H1 (cell line): ENCODE measurements around the gene CACUL1. TPM values are rescaled to one million over a fixed set of nuclear protein-coding genes. Genes with fewer than 3 reads are reported as not detected.

ENCODE experiments used
- CTCF ChIA-PET: fragments of 300-600 bp; sonication (Branson Sonifier 250); formaldehyde crosslinking; loops from one replicate; lab custom pipeline; 2021; ENCODE audit not compliant: partially characterized antibody; lab: Charles Lee
- POLR2A ChIA-PET: fragments of 300-600 bp; sonication (Branson Sonifier 250); formaldehyde crosslinking; loops from one replicate; lab custom pipeline; 2021; ENCODE audit warnings: inconsistent platforms; ENCODE audit not compliant: partially characterized antibody; lab: Charles Lee
- DNase-seq, 2 experiments: peaks; one replicate each; pipeline versions ENCODE4 v3.0.0 to v3.0.0-alpha.2; 2010 to 2022; ENCODE audit warnings: low spot score in 2 of 2, low read depth in 1 of 2, mixed read lengths in 1 of 2
- FAIRE-seq: peaks from 2 replicates; lab custom pipeline; 2011; peaks lifted over from hg19 to GRCh38; lab: Jason Lieb, UNC
- H2AFZ ChIP-seq: 2 replicates; pipeline ENCODE4 v1.8.1; 2012; ENCODE audit warnings: low read length, inconsistent platforms
- H2AK5ac ChIP-seq: 2 replicates; pipeline ENCODE4 v1.6.1; 2013; ENCODE audit warnings: low read depth, low read length
- H2BK120ac ChIP-seq: replicated peaks from 2 replicates; pipeline ENCODE3; 2013; ENCODE audit warnings: low read depth, low read length, inconsistent platforms
- H2BK12ac ChIP-seq: 2 replicates; pipeline ENCODE4 v1.6.1; 2013; ENCODE audit warnings: low read depth, low read length
- H2BK15ac ChIP-seq: 2 replicates; pipeline ENCODE4 v1.6.1; 2013; ENCODE audit warnings: low read length
- H2BK20ac ChIP-seq: 2 replicates; pipeline ENCODE4 v1.6.1; 2013; ENCODE audit warnings: low read length
- H2BK5ac ChIP-seq: 2 replicates; pipeline ENCODE4 v1.6.1; 2013; ENCODE audit warnings: low read depth, low read length
- H3K14ac ChIP-seq: 2 replicates; pipeline ENCODE4 v1.6.1; 2013; ENCODE audit warnings: inconsistent platforms; ENCODE audit not compliant: insufficient read length
- H3K18ac ChIP-seq: 2 replicates; pipeline ENCODE4 v1.6.1; 2013; ENCODE audit warnings: low read length; ENCODE audit errors: extremely low read depth
- H3K23ac ChIP-seq: 2 replicates; pipeline ENCODE4 v1.6.1; 2013; ENCODE audit warnings: inconsistent platforms; ENCODE audit not compliant: insufficient read length
- H3K23me2 ChIP-seq: 2 replicates; pipeline ENCODE4 v1.6.1; 2013; ENCODE audit warnings: low read depth, low read length
- H3K27ac ChIP-seq: 2 replicates; pipeline ENCODE4 v1.6.1; 2011; ENCODE audit warnings: low read depth, low read length, inconsistent platforms
- H3K27me3 ChIP-seq, 4 experiments: replicated peaks in 1 of 4; 1 replicate in 1 of 4; 2 replicates in 3 of 4; pipeline versions ENCODE4 v1.6.1 to v1.8.1; 2011 to 2013; ENCODE audit warnings: low read length in 3 of 4, mild to moderate bottlenecking in 3 of 4, inconsistent platforms in 2 of 4, mixed read lengths in 2 of 4, moderate library complexity in 1 of 4; ENCODE audit not compliant: control insufficient read depth in 3 of 4, insufficient read depth in 3 of 4; ENCODE audit errors: extremely low read depth in 1 of 4
- H3K36me3 ChIP-seq, 4 experiments: 2 replicates each; pipeline versions ENCODE4 v1.6.1 to v1.8.1; 2011 to 2013; ENCODE audit warnings: mild to moderate bottlenecking in 4 of 4, low read length in 3 of 4, moderate library complexity in 2 of 4, control low read depth in 1 of 4, inconsistent platforms in 1 of 4; ENCODE audit not compliant: insufficient read depth in 4 of 4, control insufficient read depth in 2 of 4
- H3K4ac ChIP-seq: replicated peaks from 2 replicates; pipeline ENCODE3; 2013; ENCODE audit warnings: low read length, low read depth, mixed read lengths, inconsistent platforms; ENCODE audit not compliant: insufficient read length
- H3K4me1 ChIP-seq, 4 experiments: replicated peaks in 1 of 4; 1 replicate in 1 of 4; 2 replicates in 3 of 4; pipeline versions ENCODE4 v1.6.1 to v1.8.1; 2011 to 2013; ENCODE audit warnings: low read length in 3 of 4, inconsistent platforms in 2 of 4, mixed read lengths in 1 of 4; ENCODE audit not compliant: insufficient read depth in 4 of 4, control insufficient read depth in 3 of 4
- H3K4me2 ChIP-seq, 2 experiments: 2 replicates each; pipeline versions ENCODE4 v1.6.1 to v1.8.1; 2011 to 2013; ENCODE audit warnings: low read depth in 2 of 2, low read length in 2 of 2, control low read depth in 1 of 2, inconsistent platforms in 1 of 2, mild to moderate bottlenecking in 1 of 2; ENCODE audit not compliant: insufficient read depth in 1 of 2
- H3K4me3 ChIP-seq, 4 experiments: fragments of 200-600, 300-600 bp in 1 of 4; sonication (generic), shearing (Covaris generic), sonication (Bioruptor Twin) in 1 of 4; 2 replicates each; pipeline versions ENCODE4 v1.5.1 to v1.8.1; 2011 to 2016; ENCODE audit warnings: low read length in 4 of 4, low read depth in 3 of 4, control low read depth in 2 of 4, inconsistent platforms in 2 of 4, mild to moderate bottlenecking in 2 of 4, mixed read lengths in 1 of 4, moderate library complexity in 1 of 4; ENCODE audit not compliant: insufficient read depth in 2 of 4; ENCODE audit errors: extremely low read depth in 1 of 4
- H3K56ac ChIP-seq: replicated peaks from 2 replicates; pipeline ENCODE3; 2013; ENCODE audit warnings: low read depth, mild to moderate bottlenecking, mixed read lengths, low read length, inconsistent platforms; ENCODE audit not compliant: insufficient read length
- H3K79me1 ChIP-seq: 2 replicates; pipeline ENCODE4 v1.6.1; 2013; ENCODE audit warnings: low read depth, low read length, control low read depth
- H3K79me2 ChIP-seq, 2 experiments: 2 replicates each; pipeline versions ENCODE4 v1.6.1 to v1.8.1; 2012 to 2013; ENCODE audit warnings: low read length in 2 of 2, mild to moderate bottlenecking in 2 of 2, inconsistent platforms in 1 of 2; ENCODE audit not compliant: insufficient read depth in 2 of 2, control insufficient read depth in 1 of 2
- H3K9ac ChIP-seq, 4 experiments: replicated peaks in 1 of 4; 1 replicate in 1 of 4; 2 replicates in 3 of 4; pipeline versions ENCODE4 v1.6.1 to v1.8.1; 2011 to 2013; ENCODE audit warnings: low read depth in 3 of 4, low read length in 3 of 4, control low read depth in 2 of 4, mild to moderate bottlenecking in 2 of 4, moderate library complexity in 2 of 4, inconsistent platforms in 1 of 4; ENCODE audit errors: extremely low read depth in 1 of 4
- H3K9me3 ChIP-seq, 2 experiments: 2 replicates each; pipeline versions ENCODE4 v1.6.1 to v1.8.1; 2012 to 2013; ENCODE audit warnings: mild to moderate bottlenecking in 2 of 2, moderate library complexity in 2 of 2, control low read depth in 1 of 2, inconsistent platforms in 1 of 2, low read depth in 1 of 2, low read length in 1 of 2, mixed read lengths in 1 of 2; ENCODE audit not compliant: insufficient read depth in 2 of 2
- H4K20me1 ChIP-seq, 2 experiments: replicated peaks in 1 of 2; 2 replicates each; pipeline versions ENCODE3 to v1.8.1; 2011 to 2013; ENCODE audit warnings: inconsistent platforms in 2 of 2, low read length in 2 of 2, mild to moderate bottlenecking in 1 of 2; ENCODE audit not compliant: insufficient read depth in 2 of 2, control insufficient read depth in 1 of 2
- H4K5ac ChIP-seq: 2 replicates; pipeline ENCODE4 v1.6.1; 2013; ENCODE audit warnings: low read length, low read depth, mixed read lengths, inconsistent platforms; ENCODE audit not compliant: insufficient read length
- H4K8ac ChIP-seq: 2 replicates; pipeline ENCODE4 v1.8.0; 2013; ENCODE audit warnings: mild to moderate bottlenecking, moderate library complexity, low read length, inconsistent platforms; ENCODE audit not compliant: insufficient read depth; ENCODE audit errors: extremely low read depth
- H4K91ac ChIP-seq: replicated peaks from 2 replicates; pipeline ENCODE3; 2013; ENCODE audit warnings: low read length, mixed read lengths, inconsistent platforms; ENCODE audit not compliant: insufficient read length
- CEBPB ChIP-seq: IDR thresholded peaks from 2 replicates; pipeline ENCODE4 v1.6.1; 2012; ENCODE audit warnings: low read depth, low read length
- CHD1 ChIP-seq: IDR thresholded peaks from 2 replicates; pipeline ENCODE4 v1.6.1; 2012; ENCODE audit warnings: low read depth, low read length, improper control_type of control experiment
- GABPA ChIP-seq: IDR thresholded peaks from 2 replicates; pipeline ENCODE4 v1.6.1; 2011; ENCODE audit warnings: mild to moderate bottlenecking, low read length, moderate library complexity, borderline replicate concordance; ENCODE audit not compliant: insufficient read depth
- KDM1A ChIP-seq: fragments of 200-600, 300-600 bp; sonication (generic); IDR thresholded peaks from 2 replicates; pipeline ENCODE4 v1.7.1; 2016; ENCODE audit warnings: mild to moderate bottlenecking, low read length, borderline replicate concordance
- RBBP5 ChIP-seq: IDR thresholded peaks from 2 replicates; pipeline ENCODE4 v1.7.1; 2012; ENCODE audit warnings: low read depth, mild to moderate bottlenecking, inconsistent platforms, low read length, moderate library complexity, borderline replicate concordance
- RFX5 ChIP-seq: IDR thresholded peaks from 2 replicates; pipeline ENCODE4 v1.6.1; 2011; ENCODE audit warnings: low read depth, low read length, improper control_type of control experiment, borderline replicate concordance
- SP1 ChIP-seq: IDR thresholded peaks from 2 replicates; pipeline ENCODE4 v1.6.1; 2011; ENCODE audit warnings: low read depth, low read length
- WGBS, 2 experiments: shearing (Covaris generic) in 1 of 2; methylation state at CpG; one replicate each; pipeline versions ENCODE4 v1.1.6 to v1.1.7; 2013 to 2015; ENCODE audit warnings: low lambda C conversion rate in 2 of 2, mixed read lengths in 2 of 2, inconsistent platforms in 1 of 2, low coverage in 1 of 2, missing lambda C conversion rate in 1 of 2; ENCODE audit not compliant: insufficient replicate concordance in 2 of 2, insufficient coverage in 1 of 2, insufficient read length in 1 of 2; ENCODE audit errors: extremely low coverage in 1 of 2, missing lambda C conversion rate in 1 of 2; 5-methylcytosine and 5-hydroxymethylcytosine counted together
- polyA plus RNA-seq, 7 experiments: library from polyadenylated mRNA; depleted of rRNA in 3 of 7; stranded (reverse) in 5 of 7; unstranded in 2 of 7; fragments of >200 nt in 5 of 7; fragments of 200-250 nt in 2 of 7; gene quantifications; 1 replicate in 5 of 7; 2 replicates in 1 of 7; 4 replicates in 1 of 7; pipeline versions ENCODE4 v1.2.1 to v1.2.3, GENCODE V29; 2011 to 2013; ENCODE audit warnings: missing spikeins in 2 of 7, mixed read lengths in 2 of 7
- total RNA-seq: library from RNA; stranded (reverse); fragmentation: NEBNext Ultra II Directional; extraction: Animal tissue kit (Norgen Biotek cat#: 25700); gene quantifications from 2 replicates; pipeline ENCODE4 v1.2.1, GENCODE V29; 2021
- TF ChIP-seq, protein P1 (sequence below): IDR thresholded peaks from 2 replicates; pipeline ENCODE4 v1.6.1; 2012; ENCODE audit warnings: inconsistent platforms

Gene CACUL1
- total and polyA plus RNA-seq, 2 of the 8 experiments (the other 6 are each of a cell fraction or from before 2014, with no cell fraction given) = 6.5 to 34.2 TPM

DNA sequence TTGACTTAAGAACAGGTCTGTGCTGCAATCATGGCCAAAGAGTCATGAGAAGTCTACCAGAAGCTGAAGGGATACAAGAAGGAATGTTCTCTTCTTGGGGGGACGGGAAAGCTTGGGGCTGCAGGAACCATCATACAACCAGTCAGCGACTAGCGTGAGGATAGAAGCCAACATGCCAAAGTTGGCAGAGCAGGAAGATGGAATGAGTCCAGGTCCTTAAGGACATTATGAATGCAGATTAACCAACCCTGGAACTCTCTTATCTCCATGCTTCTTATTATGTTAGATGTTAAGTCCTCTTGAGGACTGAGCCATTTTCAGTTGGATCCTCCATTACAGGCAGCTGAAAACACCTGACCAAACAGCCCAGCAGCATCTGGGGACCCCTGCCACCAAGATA lies 17.2 kb upstream of the CACUL1 start:
- no peak overlapping the region for H3K9ac ChIP-seq
- H3K4ac ChIP-seq = no peak overlapping the region
- no peaks in the 10 kb centered on the region for H3K79me1 ChIP-seq
- no peaks in the 10 kb centered on the region for H3K27me3 ChIP-seq
- no peak for TF ChIP-seq CHD1
- no peak for TF ChIP-seq GABPA
- no peak for TF ChIP-seq SP1
- TF ChIP-seq, protein P1, sequence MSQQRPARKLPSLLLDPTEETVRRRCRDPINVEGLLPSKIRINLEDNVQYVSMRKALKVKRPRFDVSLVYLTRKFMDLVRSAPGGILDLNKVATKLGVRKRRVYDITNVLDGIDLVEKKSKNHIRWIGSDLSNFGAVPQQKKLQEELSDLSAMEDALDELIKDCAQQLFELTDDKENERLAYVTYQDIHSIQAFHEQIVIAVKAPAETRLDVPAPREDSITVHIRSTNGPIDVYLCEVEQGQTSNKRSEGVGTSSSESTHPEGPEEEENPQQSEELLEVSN = no peak
- TF ChIP-seq CEBPB = no peak
- no peak for TF ChIP-seq RFX5
- TF ChIP-seq RBBP5 = no peak
- TF ChIP-seq KDM1A = no peak
- no peak overlapping the region for H3K4me3 ChIP-seq
- H2BK5ac ChIP-seq = no peak overlapping the region
- H3K27ac ChIP-seq = no peak overlapping the region
- H3K36me3 ChIP-seq = no peaks in the 10 kb centered on the region
- ChIA-PET POLR2A (interaction anchor here (1.3 kb wide), 1 partner anchor 260 kb away, joined by 3 read pairs; no protein-coding TSS in a partner anchor), CTCF (interaction anchor here (0.5 to 1.3 kb wide), 3 partner anchors 12 to 181 kb away, joined by 3 to 4 read pairs (median 3); no protein-coding TSS in a partner anchor)
- H3K23ac ChIP-seq = no peak overlapping the region
- no peaks in the 10 kb centered on the region for H3K23me2 ChIP-seq
- H3K4me1 ChIP-seq = no peaks in the 10 kb centered on the region
- no peak overlapping the region for H2BK12ac ChIP-seq
- H2BK120ac ChIP-seq = no peak overlapping the region
- H2BK20ac ChIP-seq = no peak overlapping the region
- DNase-seq = no peak
- H3K4me2 ChIP-seq = no peak overlapping the region
- H4K91ac ChIP-seq = no peak overlapping the region
- no peaks in the 10 kb centered on the region for H3K79me2 ChIP-seq
- H2AFZ ChIP-seq = no peak overlapping the region
- no peak overlapping the region for H4K5ac ChIP-seq
- H2AK5ac ChIP-seq = no peak overlapping the region
- H4K20me1 ChIP-seq = no peaks in the 10 kb centered on the region
- 83% methylated on average over 3 of the region's 3 CpGs; no CpG with 5 or more reads in 1 of the 2 experiments for WGBS, 2 experiments
- no peak overlapping the region for H4K8ac ChIP-seq
- no peak overlapping the region for H3K56ac ChIP-seq
- no peak overlapping the region for H3K18ac ChIP-seq
- H3K14ac ChIP-seq = no peak overlapping the region
- no peaks in the 10 kb centered on the region for H3K9me3 ChIP-seq
- FAIRE-seq = no peak
- H2BK15ac ChIP-seq = no peak overlapping the region
